ENCODE data around the gene NUFIP2. TPM values are rescaled to one million over a fixed set of nuclear protein-coding genes. Genes with fewer than 3 reads are reported as not detected.
"Not testable (repeated sequence)": the region's sequence is repeated elsewhere in the genome, so short reads cannot be mapped to it uniquely, and the experiment has no call there.

Gene NUFIP2
- total and polyA plus RNA-seq, 3 experiments from 2014 or later: 14.7 to 73.5 (median 71.4) TPM

DNA sequence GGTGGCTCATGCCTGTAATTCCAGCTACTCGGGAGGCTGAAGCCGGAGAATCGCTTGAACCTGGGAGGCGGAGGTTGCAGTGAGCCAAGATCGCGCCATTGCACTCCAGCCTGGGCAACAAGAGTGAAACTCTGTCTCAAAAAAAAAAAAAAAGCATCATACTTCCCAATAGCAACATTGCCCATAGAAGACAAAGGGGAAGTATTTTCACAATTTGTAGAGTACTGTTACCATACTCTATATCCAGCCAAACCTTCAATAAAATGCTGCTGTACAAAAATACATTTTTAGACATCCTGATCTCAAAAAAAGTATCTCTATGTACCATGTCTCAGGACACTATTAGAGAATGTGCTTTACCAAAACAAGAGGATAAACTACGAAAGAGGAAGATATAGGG is 59.0 kb downstream of the NUFIP2 start:
- DNase-seq; H3K36me3 ChIP-seq (ENCODE audit: insufficient read depth, low read length); H3K9me3 Mint-ChIP-seq; POLR2A ChIA-PET; H3K36me3 Mint-ChIP-seq; H3K27me3 Mint-ChIP-seq; H3K27ac ChIP-seq (ENCODE audit: low read depth, low read length); H3K4me3 ChIP-seq (ENCODE audit: low read length); H3K27ac Mint-ChIP-seq; H3K4me3 Mint-ChIP-seq; H3K9me3 ChIP-seq (ENCODE audit: low read length); H3K4me1 ChIP-seq (ENCODE audit: insufficient read depth, low read length); H3K4me1 Mint-ChIP-seq; CTCF ChIA-PET; H3K27me3 ChIP-seq (ENCODE audit: insufficient read depth, low read length, poor library complexity, severe bottlenecking): not testable (repeated sequence)

DNA sequence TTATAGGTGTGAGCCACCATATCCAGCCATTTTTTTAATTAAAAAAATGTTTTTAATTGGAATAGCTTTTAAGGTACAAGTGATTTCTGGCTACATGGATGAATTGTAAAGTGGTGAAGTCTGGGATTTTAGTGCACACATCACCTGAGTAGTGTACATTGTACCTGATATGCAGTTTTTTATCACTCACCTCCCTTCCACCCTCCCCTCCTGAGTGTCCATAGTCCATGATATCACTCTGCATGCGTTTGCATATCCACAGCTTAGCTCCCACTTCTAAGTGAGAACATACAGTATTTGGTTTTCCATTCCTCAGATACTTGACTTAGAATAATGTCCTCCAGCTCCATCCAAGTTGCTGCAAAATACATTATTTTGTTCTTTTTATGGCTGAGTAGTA is 60.6 kb downstream of the NUFIP2 start:
- Mint-ChIP-seq H3K27me3 (peaks cover 0 to 6% of the 10 kb centered on the region in 2 donors), H3K36me3 (no peaks in the 10 kb centered on the region), H3K27ac (no peak overlapping the region), H3K4me1 (no peaks in the 10 kb centered on the region), H3K4me3 (no peak overlapping the region), H3K9me3 (no peaks in the 10 kb centered on the region)
- H3K4me1 ChIP-seq (ENCODE audit: insufficient read depth, low read length): no peaks in the 10 kb centered on the region
- no peak for DNase-seq
- POLR2A ChIA-PET: no interaction called here
- H3K27ac ChIP-seq (ENCODE audit: low read depth, low read length): no peak overlapping the region
- H3K36me3 ChIP-seq (ENCODE audit: insufficient read depth, low read length): no peaks in the 10 kb centered on the region
- CTCF ChIA-PET: interaction anchor here (1.0 kb wide), 1 partner anchor 18 kb away, joined by 3 read pairs; no protein-coding TSS in a partner anchor
- H3K4me3 ChIP-seq (ENCODE audit: low read length): no peak overlapping the region
- H3K27me3 ChIP-seq (ENCODE audit: insufficient read depth, low read length, poor library complexity, severe bottlenecking): no peaks in the 10 kb centered on the region
- H3K9me3 ChIP-seq (ENCODE audit: low read length): no peaks in the 10 kb centered on the region

- ChIA-PET CTCF (interaction anchor here (0.7 to 1.8 kb wide), 2 partner anchors 77 to 80 kb away, joined by 3 to 7 read pairs; no protein-coding TSS in a partner anchor), POLR2A (no interaction called here)
- Histone ChIP-seq H3K9me3 (ENCODE audit: low read length) (no peaks in the 10 kb centered on the region), H3K27ac (ENCODE audit: low read depth, low read length) (no peak overlapping the region), H3K4me1 (ENCODE audit: insufficient read depth, low read length) (no peaks in the 10 kb centered on the region), H3K4me3 (ENCODE audit: low read length) (no peak overlapping the region), H3K36me3 (ENCODE audit: insufficient read depth, low read length) (no peaks in the 10 kb centered on the region), H3K27me3 (ENCODE audit: insufficient read depth, low read length, poor library complexity, severe bottlenecking) (no peaks in the 10 kb centered on the region)
- no peak overlapping the region for H3K4me3 Mint-ChIP-seq
- H3K4me1 Mint-ChIP-seq: no peaks in the 10 kb centered on the region
- H3K27ac Mint-ChIP-seq: peak overlapping the region in 1 of 8 donors; percentile 17
- H3K36me3 Mint-ChIP-seq: no peaks in the 10 kb centered on the region
- H3K27me3 Mint-ChIP-seq: peaks cover 5 to 7% of the 10 kb centered on the region in 2 donors
- no peaks in the 10 kb centered on the region for H3K9me3 Mint-ChIP-seq
- DNase-seq: no peak
Measured at GRCh38 chr17:29225396-29225795, 68.6 kb downstream of the NUFIP2 start.

DNA sequence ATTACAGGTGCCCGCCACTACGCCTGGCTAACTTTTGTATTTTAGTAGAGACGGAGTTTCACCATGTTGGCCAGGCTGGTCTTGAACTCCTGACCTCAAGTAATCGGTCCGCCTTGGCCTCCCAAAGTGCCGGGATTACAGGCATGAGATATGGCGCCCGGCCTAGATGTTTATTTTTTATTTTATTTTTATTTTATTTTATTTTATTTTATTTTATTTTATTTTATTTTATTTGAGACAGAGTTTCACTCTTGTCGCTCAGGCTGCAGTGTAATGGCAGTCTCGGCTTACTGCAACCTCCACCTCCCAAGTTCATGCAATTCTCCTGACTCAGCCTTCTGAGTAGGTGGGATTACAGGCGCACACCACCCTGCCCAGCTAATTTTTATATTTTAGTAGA is 72.6 kb downstream of the NUFIP2 start:
- POLR2A ChIA-PET; H3K27me3 ChIP-seq (ENCODE audit: insufficient read depth, low read length, poor library complexity, severe bottlenecking); H3K4me1 Mint-ChIP-seq; H3K9me3 ChIP-seq (ENCODE audit: low read length); H3K4me1 ChIP-seq (ENCODE audit: insufficient read depth, low read length); DNase-seq; H3K27ac Mint-ChIP-seq; H3K4me3 ChIP-seq (ENCODE audit: low read length); H3K27me3 Mint-ChIP-seq; H3K4me3 Mint-ChIP-seq; H3K27ac ChIP-seq (ENCODE audit: low read depth, low read length); H3K36me3 ChIP-seq (ENCODE audit: insufficient read depth, low read length); H3K9me3 Mint-ChIP-seq; H3K36me3 Mint-ChIP-seq: not testable (repeated sequence)
- CTCF ChIA-PET: interaction anchor here (3.3 to 10.1 kb wide), 4 partner anchors 27 to 97 kb away, joined by 12 to 159 read pairs (median 27); partner anchors contain the start of gene MYO18A

GRCh38 chr17:29219378-29220047 is 74.4 kb downstream of the NUFIP2 start:
- no peaks in the 10 kb centered on the region for H3K9me3 Mint-ChIP-seq
- Histone ChIP-seq H3K36me3 (ENCODE audit: insufficient read depth, low read length) (no peaks in the 10 kb centered on the region), H3K9me3 (ENCODE audit: low read length) (no peaks in the 10 kb centered on the region), H3K27me3 (ENCODE audit: insufficient read depth, low read length, poor library complexity, severe bottlenecking) (no peaks in the 10 kb centered on the region), H3K4me1 (ENCODE audit: insufficient read depth, low read length) (peaks cover 4% of the 10 kb centered on the region), H3K27ac (ENCODE audit: low read depth, low read length) (no peak overlapping the region), H3K4me3 (ENCODE audit: low read length) (no peak overlapping the region)
- H3K4me3 Mint-ChIP-seq: peak overlapping the region in 1 of 7 donors; percentile 13
- ChIA-PET POLR2A (interaction anchor here (0.6 kb wide), 2 partner anchors 73 to 531 kb away, joined by 4 read pairs; no protein-coding TSS in a partner anchor), CTCF (interaction anchor here (0.7 to 10.1 kb wide), 15 partner anchors 10 to 266 kb away, joined by 3 to 159 read pairs (median 7); partner anchors contain the start of gene MYO18A)
- peak overlapping the region in 3 of 8 donors; percentile 17 to 54 (median 26) for H3K27ac Mint-ChIP-seq
- H3K36me3 Mint-ChIP-seq: no peaks in the 10 kb centered on the region
- DNase-seq: peak; percentile 57 to 79 (median 63)
- peaks cover 8 to 10% (median 9%) of the 10 kb centered on the region in 3 donors for H3K4me1 Mint-ChIP-seq
- H3K27me3 Mint-ChIP-seq: peaks cover 0 to 7% of the 10 kb centered on the region in 2 donors

- no peaks in the 10 kb centered on the region for H3K9me3 Mint-ChIP-seq
- peaks cover 4% of the 10 kb centered on the region for H3K4me1 ChIP-seq (ENCODE audit: insufficient read depth, low read length)
- DNase-seq: no peak
- no peaks in the 10 kb centered on the region for H3K9me3 ChIP-seq (ENCODE audit: low read length)
- POLR2A ChIA-PET: interaction anchor here (1.0 kb wide), 1 partner anchor 68 kb away, joined by 3 read pairs; no protein-coding TSS in a partner anchor
- CTCF ChIA-PET: interaction anchor here (0.7 to 10.1 kb wide), 5 partner anchors 10 to 93 kb away, joined by 3 to 159 read pairs (median 4); no protein-coding TSS in a partner anchor
- H3K4me1 Mint-ChIP-seq: peaks cover 8 to 10% (median 9%) of the 10 kb centered on the region in 3 donors
- H3K36me3 ChIP-seq (ENCODE audit: insufficient read depth, low read length): no peaks in the 10 kb centered on the region
- no peak overlapping the region for H3K27ac Mint-ChIP-seq
- H3K27me3 ChIP-seq (ENCODE audit: insufficient read depth, low read length, poor library complexity, severe bottlenecking): no peaks in the 10 kb centered on the region
- no peaks in the 10 kb centered on the region for H3K36me3 Mint-ChIP-seq
- peaks cover 0 to 3% of the 10 kb centered on the region in 2 donors for H3K27me3 Mint-ChIP-seq
- no peak overlapping the region for H3K4me3 Mint-ChIP-seq
- H3K4me3 ChIP-seq (ENCODE audit: low read length): no peak overlapping the region
- no peak overlapping the region for H3K27ac ChIP-seq (ENCODE audit: low read depth, low read length)
Measured at GRCh38 chr17:29216856-29217255, 77.1 kb downstream of the NUFIP2 start.

GRCh38 chr17:29216181-29216580 is 77.8 kb downstream of the NUFIP2 start:
- H3K9me3 Mint-ChIP-seq: no peaks in the 10 kb centered on the region
- no peak for DNase-seq

GRCh38 chr17:29215717-29216116 is 78.2 kb downstream of the NUFIP2 start:
- no peak overlapping the region for H3K4me3 ChIP-seq (ENCODE audit: low read length)
- peaks cover 8 to 10% (median 9%) of the 10 kb centered on the region in 3 donors for H3K4me1 Mint-ChIP-seq
- no peaks in the 10 kb centered on the region for H3K36me3 ChIP-seq (ENCODE audit: insufficient read depth, low read length)
- ChIA-PET POLR2A (no interaction called here), CTCF (interaction anchor here (1.6 to 10.1 kb wide), 2 partner anchors 8 to 68 kb away, joined by 6 to 159 read pairs; no protein-coding TSS in a partner anchor)
- no peaks in the 10 kb centered on the region for H3K9me3 ChIP-seq (ENCODE audit: low read length)
- H3K36me3 Mint-ChIP-seq: no peaks in the 10 kb centered on the region
- no peak overlapping the region for H3K27ac Mint-ChIP-seq
- H3K4me1 ChIP-seq (ENCODE audit: insufficient read depth, low read length): peaks cover 4% of the 10 kb centered on the region
- DNase-seq: no peak
- H3K4me3 Mint-ChIP-seq: no peak overlapping the region
- no peak overlapping the region for H3K27ac ChIP-seq (ENCODE audit: low read depth, low read length)
- no peaks in the 10 kb centered on the region for H3K9me3 Mint-ChIP-seq
- peaks cover 0 to 1% of the 10 kb centered on the region in 2 donors for H3K27me3 Mint-ChIP-seq
- H3K27me3 ChIP-seq (ENCODE audit: insufficient read depth, low read length, poor library complexity, severe bottlenecking): no peaks in the 10 kb centered on the region

More at GRCh38 chr17:29216181-29216580, 77.8 kb downstream of the NUFIP2 start:
- H3K36me3 Mint-ChIP-seq: no peaks in the 10 kb centered on the region
- H3K4me3 Mint-ChIP-seq: no peak overlapping the region
- Histone ChIP-seq H3K27ac (ENCODE audit: low read depth, low read length) (no peak overlapping the region), H3K36me3 (ENCODE audit: insufficient read depth, low read length) (no peaks in the 10 kb centered on the region), H3K9me3 (ENCODE audit: low read length) (no peaks in the 10 kb centered on the region), H3K4me3 (ENCODE audit: low read length) (no peak overlapping the region), H3K4me1 (ENCODE audit: insufficient read depth, low read length) (peaks cover 4% of the 10 kb centered on the region), H3K27me3 (ENCODE audit: insufficient read depth, low read length, poor library complexity, severe bottlenecking) (no peaks in the 10 kb centered on the region)
- H3K27me3 Mint-ChIP-seq: peaks cover 0 to 3% of the 10 kb centered on the region in 2 donors
- H3K27ac Mint-ChIP-seq: no peak overlapping the region
- ChIA-PET POLR2A (no interaction called here), CTCF (interaction anchor here (1.6 to 10.1 kb wide), 2 partner anchors 9 to 69 kb away, joined by 6 to 159 read pairs; no protein-coding TSS in a partner anchor)
- peaks cover 8 to 10% (median 9%) of the 10 kb centered on the region in 3 donors for H3K4me1 Mint-ChIP-seq
